Amniotic epithelial cell (primary cell): Measurements from ENCODE around the gene ANKRD65.

Source experiments
- DNase-seq: peaks from one replicate; pipeline ENCODE4 v3.0.0-alpha.2; 2010; ENCODE audit warnings: low read depth

The ANKRD65 gene

DNA sequence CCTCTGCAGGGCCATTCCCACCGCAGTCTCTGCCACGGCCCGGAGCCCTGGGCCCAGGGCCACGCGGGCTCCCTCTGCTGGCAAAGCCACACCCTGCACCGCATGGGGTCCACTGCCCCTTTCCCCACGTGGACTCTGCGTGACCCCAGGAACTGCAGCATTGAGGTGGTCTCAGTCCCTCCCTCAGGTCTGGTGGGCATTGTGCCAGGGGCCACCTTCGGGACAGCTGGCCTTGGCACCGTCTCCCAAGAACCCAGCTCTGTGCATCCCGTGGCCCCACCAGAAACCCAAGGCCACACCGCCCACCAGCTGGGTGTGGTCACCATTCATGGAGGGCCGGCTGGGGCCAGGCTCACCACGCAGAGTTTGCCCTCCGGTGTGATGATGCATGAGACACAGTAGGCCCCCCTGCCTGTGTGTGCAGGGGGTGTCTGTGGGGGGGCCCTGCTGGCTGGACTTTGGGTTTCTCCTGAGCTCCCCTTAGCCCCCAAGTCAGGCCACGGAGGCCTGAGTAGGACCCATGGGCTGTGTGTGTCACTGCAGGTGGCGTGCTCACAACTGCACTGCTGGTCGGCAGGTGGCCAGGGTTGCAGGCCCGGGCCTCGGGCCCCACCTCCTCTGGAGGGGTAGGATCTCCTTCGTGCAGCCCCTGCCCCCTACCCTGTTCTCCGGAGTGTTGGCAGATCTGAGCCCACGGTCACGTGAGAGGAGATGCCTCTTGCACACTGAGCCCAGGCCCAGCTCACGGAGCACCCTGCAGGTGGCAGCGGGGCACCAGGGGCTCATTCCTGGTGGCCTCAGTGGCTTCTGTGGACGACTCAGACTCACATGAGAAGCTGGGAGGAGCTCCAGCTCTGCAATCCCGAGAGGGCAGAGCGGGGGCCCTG, 20.2 kb upstream of the ANKRD65 start:
- DNase-seq: peak; percentile 13

DNA sequence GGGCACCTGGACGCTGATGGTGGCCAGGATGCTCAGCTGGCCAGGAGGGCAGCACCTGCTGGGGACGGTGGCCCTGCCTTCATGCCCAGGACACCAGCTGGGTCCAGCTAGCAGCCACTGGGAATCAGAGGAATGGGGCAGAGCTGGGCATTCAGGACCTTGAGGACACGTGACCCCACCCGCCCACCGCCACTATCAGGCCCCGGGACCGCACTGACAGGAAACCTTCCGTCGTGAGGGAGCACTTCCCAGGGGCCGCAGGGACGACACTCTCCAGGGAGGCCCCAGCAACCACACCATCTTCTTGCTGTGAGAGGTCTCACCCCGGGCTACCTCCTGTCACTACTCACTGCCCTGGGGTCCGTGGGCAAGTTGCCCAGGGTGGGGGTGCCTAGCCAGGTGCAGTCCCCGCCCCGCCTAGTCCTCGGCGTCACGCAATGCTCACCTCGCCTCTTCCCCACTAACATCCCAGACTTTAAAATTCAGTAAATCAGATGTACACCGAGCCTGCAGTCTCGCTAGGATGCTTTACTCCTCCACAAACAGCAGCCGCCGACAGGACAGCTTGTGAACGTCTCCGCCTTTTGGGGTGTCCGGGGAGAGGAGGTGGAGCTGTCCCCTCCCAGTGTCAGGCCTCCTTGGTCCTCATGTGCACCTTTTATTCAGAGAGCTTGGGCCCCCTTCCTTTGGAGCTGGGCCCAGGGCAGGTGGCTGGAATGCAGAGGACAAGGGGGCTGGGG, 19.4 kb upstream of the ANKRD65 start:
- DNase-seq: no peak

DNA sequence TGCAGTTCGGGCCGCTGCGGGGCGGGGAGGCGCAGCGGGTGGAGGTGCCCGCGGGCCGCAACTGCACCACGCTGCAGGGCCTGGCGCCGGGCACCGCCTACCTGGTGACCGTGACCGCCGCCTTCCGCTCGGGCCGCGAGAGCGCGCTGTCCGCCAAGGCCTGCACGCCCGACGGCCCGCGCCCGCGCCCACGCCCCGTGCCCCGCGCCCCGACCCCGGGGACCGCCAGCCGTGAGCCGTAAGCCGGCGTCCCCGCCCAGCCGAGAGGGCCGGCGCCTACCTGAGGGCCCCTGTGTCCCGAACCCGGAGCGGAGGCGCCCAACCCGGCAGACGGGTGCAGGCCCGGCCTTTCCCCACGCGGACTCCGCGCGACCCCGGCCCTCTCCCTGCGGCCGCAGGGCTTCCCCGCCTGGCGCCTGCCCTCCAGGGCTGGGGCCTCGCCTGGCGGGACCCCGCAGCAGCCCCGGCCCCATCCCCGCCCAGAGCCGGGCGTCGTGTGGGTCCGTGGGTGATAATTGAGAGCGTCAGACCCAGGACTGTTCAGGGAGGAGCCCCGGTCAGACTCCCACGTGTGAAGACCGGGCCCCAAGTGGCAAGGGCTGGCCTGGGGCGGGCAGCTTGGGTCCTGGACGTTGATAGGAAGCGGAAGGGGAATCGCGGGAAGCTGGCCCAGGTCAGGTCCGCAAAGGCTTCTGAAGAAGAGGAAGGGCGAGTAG, 18.6 kb upstream of the ANKRD65 start:
- DNase-seq: no peak

DNA sequence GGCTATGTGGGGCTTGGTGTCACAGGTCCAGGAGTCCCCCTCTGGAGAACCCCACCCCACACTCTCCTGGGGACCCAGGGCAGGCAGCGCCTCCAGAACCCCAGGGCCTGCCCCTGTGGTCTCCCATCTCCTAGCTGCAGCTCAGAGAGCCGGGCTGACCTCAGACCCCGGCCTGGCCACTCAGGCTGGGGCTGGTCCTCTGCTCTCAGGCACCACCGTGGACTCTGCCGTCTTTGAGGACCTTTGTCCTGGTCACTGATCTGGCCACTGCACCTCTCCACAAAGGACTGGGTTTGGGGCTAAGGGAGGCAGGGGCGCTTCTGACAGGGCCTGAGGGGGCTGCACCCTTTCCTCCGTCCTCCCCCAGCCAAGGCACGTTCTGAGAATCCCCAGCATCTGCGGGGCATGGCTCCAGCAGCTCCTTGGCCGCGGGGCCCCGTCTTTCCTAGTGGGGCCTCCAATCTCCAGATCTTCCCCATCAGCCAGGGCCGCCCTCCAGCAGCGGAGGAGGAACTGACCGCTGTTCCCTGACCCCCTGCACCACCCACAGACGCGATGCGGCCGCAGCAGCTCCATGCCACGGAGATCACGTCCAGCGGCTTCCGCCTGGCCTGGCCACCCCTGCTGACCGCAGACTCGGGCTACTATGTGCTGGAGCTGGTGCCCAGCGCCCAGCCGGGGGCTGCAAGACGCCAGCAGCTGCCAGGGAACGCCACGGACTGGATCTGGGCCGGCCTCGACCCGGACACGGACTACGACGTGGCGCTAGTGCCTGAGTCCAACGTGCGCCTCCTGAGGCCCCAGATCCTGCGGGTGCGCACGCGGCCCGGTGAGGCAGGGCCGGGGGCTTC, 17.7 kb upstream of the ANKRD65 start:
- DNase-seq: no peak

DNA sequence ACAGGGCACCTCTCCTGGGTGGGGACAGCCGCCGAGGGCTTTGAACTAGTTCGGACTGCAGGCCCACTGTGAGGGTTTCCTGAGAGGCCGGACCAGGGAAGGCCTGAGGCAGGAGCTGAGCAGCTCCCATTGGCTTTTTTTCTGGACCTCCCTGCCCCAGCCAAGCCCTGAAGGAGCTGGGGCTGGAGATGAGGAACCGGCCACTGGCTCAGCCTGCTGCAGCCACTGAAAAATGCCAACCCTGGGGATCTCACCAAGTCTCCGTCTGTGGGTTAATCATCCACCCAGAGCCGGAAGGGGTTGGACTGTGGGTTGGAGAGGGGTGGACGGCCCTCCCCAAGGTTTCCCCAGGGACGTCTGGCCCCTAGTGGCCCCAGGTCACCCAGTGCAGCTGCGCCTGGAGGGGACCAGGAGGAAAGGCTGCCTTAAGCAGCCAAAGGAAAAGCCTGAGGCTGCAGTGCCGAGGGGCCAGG, 16.9 kb upstream of the ANKRD65 start:
- peak; percentile 17 for DNase-seq

DNA sequence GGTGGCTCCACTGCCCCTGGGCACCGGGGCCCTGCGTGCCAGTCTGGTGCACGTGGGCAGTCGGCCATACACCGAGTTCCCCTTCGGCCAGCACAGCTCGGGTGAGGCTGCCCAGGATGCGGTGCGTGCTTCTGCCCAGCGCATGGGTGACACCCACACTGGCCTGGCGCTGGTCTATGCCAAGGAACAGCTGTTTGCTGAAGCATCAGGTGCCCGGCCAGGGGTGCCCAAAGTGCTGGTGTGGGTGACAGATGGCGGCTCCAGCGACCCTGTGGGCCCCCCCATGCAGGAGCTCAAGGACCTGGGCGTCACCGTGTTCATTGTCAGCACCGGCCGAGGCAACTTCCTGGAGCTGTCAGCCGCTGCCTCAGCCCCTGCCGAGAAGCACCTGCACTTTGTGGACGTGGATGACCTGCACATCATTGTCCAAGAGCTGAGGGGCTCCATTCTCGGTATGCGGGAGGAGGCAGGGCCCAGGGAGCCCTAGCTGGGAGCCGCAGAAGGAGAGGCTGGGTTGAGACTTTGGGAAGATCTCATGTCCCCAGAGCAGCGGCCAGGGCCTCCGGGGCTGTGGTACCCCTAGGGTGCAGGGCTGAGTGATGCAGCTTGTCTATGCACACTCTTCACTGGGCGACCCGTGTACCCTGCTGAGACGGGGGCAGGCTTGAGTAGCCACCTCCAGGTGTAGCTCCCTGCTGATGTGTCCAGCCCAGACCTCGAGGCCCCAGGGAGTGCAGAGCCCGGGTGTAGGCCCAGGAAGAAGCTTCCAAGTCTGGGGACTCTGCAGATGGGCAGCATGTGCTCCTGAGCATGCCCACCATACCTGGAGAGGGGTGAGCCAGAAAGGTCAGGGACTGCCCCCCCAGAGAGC, 16.2 kb upstream of the ANKRD65 start:
- no peak for DNase-seq

DNA sequence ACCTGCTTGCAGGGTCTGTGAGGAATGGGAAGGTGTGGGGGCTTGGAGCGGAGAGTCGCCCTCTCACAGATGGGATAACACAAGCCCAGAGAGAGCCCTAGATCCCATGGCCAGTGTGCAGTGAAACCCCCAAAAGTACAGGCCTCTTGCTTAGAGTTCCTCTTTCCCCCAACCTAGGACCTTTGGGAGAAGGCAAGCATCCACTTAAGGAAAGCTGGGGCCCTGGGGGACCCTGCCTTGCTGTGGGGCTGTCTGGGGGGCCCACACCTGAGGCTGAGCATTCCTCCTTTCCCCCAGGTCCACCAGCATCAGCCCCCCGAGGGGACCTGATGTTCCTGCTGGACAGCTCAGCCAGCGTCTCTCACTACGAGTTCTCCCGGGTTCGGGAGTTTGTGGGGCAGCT, 15.6 kb upstream of the ANKRD65 start:
- DNase-seq: no peak

DNA sequence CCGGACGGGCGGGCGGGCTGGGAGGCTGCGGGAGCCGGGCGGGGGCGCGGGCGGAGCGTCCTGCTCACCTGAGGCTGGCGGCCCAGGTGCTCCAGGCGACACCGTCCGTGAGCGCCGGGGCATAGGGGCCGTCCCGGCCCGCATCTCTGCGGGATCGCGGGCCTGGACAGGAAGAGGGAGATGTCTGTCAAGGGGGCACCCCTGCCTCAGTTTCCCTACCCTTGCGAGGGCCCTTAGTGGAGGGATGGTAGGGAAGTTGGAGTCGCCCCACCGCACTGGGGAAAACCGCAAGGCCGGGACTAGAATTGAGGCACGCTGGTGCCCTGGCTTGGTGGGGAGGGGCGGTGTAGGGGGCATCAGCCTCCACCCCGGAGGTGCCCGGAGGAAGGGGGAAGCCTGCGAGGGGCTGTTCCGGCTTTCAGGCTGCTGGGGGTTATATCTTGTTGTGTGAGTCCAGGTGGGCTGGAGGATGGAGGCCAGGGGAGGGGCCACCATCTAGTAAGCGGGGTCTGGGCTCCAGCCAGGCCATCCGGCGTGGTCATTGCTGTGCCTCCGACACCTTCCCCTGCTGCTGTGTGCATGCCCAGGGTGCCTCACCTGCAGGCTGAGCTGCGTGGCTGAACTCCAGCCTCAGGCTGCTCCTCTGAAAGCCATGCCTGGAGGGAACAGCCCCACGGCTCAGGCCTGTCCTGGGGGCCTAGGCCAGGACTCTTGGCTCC, 15.0 kb upstream of the ANKRD65 start:
- no peak for DNase-seq

DNA sequence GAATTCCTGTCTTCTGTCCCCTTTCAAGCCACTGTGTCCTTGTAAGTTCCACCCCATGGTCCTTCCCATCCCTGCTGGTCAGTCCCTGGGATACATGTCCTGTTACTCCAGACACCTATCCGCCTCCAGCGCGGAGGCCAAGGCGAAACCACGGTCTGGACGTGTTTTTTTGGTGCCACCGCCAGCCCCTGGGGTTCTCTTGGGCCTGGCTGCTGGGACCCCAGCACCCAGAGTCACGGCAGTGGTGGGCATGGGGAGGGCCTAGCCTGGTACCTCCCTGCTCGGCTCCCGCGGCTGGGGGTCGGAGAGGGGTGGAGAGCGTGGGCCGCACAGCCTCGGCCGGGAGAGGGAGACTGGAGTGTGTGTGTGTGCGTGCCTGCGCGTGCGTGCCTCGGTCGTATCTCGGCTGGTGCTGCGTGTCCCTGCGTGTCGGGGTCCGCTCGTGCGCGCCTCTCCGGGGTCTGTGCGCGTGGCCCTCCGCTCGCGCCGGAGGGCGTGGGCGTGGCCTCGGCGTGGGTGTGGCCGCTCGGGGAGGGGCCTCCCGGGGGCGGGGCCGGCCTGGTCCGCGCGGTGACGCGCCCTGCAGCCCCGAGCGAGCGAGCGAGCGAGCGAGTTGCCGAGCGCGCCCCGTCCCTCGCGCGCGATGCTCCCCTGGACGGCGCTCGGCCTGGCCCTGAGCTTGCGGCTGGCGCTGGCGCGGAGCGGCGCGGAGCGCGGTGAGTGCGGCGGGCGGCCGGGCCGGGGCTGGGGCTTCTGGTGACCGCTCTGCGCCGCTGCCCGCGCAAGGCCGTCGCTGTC, 14.2 kb upstream of the ANKRD65 start, which contains the start of gene VWA1:
TSS of gene VWA1 (plus strand) at position 585 of the 798 bp plus-strand sequence. CDS start at position 644, 59 bp downstream.
- peak; percentile 50 for DNase-seq

DNA sequence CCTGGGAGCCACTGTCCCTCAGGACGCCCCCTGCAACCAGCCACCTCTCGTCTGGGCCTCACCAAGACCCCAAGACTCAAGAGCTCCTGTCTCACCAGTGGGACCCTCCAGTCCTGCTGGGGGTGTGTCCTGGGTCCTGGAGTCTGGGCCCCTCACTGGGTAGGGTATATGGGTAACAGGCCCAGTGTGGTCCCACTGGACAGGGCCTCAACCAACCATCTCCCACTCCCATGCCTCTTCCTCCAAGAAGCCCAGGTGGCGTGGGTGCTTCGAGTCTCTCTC, 13.7 kb upstream of the ANKRD65 start:
- no peak for DNase-seq

DNA sequence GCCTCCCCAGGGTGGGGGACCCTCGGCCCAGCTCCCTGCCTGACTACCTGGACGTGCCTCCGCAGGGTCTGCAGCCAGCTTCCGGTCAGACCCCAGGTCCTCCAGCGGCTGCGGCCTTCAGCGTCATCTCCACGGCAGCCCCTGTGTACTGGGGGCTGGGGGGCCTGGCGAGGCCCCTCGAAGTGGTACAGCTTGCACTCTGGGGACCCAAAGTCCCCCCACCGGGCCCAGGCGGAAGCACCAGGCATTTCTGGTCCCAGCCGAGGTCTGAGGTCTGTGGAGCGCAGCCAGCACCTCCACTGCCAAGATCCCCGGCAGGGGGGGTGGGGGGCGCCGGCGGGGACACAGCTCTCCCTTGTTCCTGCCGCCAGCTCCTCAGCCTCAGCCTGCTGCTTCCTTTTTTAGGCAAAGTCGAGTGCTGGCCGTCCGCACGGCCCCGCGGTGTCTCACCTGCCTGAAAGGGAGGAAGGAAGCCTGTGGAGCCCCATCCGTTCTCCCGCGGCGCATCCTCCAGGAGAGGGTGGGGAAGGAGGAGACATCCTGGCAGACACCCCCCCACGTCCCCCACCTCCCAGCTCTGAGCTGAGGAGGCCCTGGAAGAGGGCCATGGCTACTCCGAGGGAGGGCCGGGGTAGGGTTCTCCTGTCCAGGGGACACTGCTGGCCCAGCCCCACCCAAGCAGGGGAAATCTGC, 13.2 kb upstream of the ANKRD65 start:
- DNase-seq: no peak

DNA sequence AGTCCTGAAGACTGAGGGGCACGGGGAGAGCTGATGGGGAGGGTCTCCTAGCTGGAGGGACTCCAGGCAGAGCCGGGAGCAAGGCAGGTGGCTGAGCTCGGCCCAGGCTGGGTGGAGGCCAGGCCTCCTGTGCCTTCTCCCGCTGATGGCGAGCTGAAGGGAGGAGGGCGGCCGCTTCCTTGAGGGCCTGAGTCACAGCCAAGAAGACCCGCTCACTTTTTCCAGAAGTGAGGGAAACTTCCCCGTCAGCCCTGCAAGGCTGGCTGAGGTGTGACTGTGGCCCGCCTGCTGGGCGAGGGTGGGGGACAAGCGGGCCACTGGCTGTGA, 12.7 kb upstream of the ANKRD65 start:
- peak; percentile 17 for DNase-seq

DNA sequence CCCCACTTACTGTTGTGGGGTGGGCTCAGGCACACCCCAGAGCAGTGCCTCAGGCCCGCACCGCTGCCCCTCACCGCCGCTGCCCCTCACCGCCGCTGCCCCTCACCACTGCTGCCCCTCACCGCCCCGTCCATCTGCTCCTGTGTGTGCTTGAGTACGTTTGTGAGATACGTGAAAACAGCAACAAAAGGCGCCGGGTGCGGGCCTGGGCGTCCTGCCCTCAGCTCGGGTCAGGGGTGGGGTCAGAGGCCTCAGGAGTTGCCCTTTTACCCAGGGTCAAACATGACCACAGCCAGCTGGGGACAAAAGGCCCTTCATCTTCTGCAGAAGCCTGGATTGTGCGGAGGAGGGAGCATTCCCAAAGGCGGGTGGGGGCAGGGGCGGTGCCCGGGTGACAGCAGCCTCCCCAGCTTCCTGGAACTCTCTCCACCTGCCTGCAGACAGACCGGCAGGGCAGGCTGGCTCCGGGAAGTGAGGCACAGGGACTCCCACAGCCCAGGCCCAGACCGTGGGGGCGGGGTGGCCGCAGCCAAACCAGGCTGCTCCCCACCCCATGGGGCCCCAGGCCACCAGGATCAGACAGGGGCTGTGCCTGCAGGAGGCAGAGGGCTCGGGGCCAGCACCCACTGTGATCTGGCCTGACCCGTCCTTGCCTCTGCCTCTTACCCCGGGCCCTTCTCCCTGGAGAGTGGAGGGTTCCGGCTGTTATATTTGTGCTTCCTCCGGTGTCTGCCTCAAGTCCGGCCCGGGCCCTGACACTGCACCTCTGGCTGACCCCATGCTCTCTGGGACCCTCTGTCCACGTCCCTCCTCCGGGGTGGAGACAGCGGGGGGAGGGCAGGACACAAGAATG, 12.1 kb upstream of the ANKRD65 start:
- no peak for DNase-seq

DNA sequence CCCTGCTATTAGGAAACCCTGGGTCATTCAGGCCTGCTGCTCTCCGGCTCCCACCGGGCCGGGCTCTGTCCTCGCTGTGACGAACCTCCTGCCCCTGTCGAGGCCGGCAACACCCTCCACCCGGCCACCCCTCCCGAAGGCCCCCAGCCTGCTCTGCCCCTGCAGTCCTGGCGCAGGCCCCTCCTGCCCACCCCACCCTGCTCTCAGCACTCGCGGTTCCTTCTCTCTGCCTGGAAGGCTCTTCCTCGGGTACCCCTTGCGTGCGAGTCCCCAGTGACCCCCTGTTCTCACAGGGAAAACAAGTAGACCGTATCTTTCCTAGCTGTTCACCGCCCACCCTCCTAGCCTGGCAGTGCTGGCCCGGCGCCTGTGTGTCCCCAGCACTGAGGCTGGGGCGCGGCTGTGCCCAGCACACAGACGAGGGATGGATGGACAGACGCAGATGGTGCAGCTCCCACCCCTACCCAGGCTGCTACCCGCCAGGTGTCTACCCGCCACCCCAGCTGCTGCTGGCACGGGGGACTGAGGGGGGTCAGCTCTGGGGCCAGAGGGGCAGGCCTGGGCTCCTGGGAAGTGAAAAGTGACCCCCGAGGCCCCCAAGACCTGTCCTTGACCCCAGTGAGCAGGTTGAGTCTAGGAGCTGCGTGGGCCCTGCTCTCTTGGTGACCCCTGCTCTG, 11.3 kb upstream of the ANKRD65 start:
- DNase-seq: no peak

DNA sequence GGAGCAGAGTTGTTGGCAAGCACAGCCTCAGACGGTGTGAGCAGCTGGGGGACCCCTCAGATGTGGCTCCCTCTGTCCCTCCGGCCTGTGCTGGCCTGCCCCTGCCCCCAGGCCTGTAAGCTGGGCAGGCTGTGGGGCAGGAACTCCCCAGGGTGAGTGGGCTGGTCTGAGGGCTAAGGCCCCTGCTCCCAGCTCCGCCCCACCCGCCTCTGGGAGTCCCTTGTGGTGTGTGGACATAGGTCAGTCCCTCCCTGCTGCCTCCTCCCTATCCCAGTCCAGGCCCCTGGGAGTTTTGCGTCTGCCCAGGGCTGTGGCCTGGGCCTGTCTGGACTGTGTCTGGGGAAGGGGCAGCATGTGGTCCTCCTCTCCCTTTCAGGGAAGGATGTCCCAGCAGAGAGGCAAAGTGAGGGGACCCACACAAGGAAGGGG, 10.8 kb upstream of the ANKRD65 start:
- DNase-seq: no peak

DNA sequence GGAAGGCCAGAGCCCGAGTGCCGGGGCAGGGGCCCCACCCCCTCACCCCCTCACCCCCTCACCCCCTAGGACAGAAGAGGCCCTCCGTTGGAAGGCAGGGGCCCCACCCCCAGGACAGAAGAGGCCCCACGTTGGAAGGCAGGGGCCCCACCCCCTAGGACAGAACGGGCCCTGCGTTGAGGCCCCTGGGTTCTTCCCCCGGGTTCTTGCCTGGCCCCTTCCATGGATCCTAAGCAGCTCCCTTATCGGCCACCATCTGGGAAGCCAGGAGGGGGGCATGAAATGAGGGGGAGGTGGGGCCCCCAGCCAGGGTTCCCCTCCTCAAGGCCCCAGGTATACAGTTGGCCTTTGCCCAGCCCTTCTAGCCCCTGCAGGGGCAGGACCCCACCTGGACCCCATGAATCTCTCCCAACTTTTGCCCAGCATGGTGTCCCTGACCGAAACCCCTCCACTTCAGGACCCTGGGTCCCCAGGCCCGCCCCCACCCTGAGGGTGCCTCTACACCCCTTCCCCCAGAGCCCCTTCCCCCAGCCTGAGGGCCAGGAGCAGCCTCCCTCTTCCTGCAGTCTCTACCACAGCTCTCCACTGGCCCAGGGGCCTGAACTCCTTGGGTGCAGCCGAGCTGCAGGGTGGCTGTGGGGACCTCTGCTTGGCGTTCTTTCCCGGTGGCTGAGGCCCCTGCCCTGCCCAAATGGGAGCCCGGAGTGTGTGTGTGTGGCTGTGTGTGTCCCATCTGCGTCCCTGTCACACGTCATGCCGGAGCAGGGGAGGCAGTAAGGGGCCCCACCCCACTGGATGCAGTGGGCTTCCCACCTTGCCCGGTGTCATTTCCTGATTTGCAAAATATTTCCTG, 10.1 kb upstream of the ANKRD65 start:
- no peak for DNase-seq
